HTERT RPE-1 (cell line): Measurements from ENCODE around the gene FYCO1.
"Not testable (repeated sequence)": the region's sequence is repeated elsewhere in the genome, so short reads cannot be mapped to it uniquely, and the experiment has no call there.

Experiments
- in situ Hi-C: fragments of 300-500 bp; cut with MboI; formaldehyde crosslinking; loops from 4 replicates; pipeline ENCODE4 v1.14.3; 2020; ENCODE audit warnings: low sequenced_read_pairs

The FYCO1 gene

DNA sequence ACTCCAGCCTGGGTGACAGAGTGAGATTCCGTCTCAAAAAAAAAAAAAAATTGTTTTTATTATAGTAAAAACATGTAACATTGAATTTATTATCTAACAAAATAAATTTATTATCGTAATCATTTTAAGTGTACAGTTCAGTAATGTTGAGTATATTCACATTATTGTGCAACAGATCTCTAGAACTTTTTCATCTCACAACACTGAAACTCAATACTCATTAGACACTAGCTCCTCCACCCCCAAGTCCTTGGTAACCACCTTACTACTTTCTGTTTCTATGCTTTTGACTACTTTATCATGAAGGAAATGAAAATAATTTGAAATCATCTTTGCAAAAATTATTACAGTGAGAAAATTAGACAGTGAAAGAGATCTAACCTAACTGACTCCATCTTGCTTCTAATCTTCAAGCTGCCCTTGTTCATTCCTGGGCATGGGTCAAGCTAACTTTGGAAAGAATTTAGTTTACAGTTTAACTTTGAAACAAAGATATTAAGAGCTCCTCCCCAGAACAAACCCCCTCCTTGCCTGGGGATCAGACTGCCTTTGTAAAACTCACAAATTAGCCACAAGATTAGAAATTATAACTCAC is 15.0 kb upstream of the FYCO1 start:
- in situ Hi-C loops: no loop called here

DNA sequence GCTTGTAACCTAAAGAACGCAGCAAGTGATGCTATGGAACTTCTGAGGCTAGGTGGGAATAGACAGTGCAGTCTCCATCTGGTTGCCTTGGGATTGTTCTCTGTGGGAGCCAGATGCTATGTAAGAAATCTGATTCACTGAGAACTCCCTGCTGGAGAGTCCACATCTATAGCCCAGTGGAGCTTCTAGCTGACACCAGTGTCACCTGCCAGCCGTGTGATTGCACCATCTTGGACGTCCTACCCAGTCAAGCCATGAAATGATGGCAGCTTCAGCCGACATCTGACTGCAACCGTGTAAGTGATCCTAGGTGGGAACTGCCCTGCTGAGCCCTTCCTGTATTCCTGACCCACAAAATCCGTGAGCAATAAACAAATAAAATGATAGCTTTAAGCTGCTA is 12.4 kb upstream of the FYCO1 start:
- in situ Hi-C loops: no loop called here

DNA sequence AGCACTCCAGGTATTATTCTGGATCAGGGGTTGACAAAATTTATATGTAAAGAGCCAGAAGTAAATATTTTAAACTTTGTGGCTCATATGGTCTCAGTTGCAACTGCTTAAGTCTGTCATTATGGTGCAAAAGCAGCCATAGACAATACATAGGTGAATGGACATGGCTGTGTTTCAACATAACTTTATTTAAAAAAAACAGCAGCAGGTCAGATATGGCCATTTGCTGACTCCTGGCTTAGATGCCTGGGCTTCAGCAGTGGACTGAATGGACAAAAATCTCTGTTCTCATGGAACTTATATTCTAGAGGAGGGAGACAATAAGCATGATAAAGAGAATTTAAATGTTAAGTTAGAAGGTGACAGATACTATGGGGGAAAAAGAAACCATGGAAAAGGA is 11.7 kb upstream of the FYCO1 start:
- in situ Hi-C loops: no loop called here

DNA sequence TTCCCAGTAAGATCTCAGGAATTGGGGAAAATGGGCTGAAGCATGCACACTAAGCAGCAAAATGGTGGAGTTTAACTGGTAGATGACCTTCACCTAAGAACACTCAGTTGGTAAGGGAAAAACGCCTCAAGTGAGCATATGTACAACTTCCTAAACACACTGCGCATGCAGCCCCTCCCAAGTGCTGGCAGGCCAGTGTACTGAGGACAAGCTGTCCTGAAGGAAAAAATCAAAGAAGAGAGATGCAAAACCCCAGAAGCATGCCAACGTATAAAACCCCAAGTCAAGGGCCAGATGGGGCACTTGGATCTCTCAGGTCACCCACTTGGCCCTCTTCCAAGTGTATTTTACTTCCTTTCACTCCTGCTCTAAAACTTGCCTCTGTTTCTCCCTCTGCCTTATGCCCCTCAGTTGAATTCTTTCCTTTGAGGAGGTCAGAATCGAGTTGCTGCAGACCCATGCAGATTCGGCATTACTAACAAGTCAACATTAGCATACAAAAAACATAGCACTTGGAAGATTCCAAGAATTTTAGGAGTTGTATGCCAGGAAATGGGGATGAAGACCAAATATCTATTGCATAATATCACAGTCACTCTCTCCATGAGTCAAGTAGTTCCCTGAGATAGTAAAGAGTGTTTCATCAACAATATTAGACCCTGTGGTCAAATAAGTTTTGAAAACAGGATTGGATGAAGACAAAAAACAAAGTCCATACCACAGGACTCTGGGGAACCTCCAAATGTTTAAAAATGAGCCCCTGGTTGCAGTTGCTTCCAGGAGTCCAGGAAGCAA is 10.8 kb upstream of the FYCO1 start:
- in situ Hi-C loops: no loop called here

DNA sequence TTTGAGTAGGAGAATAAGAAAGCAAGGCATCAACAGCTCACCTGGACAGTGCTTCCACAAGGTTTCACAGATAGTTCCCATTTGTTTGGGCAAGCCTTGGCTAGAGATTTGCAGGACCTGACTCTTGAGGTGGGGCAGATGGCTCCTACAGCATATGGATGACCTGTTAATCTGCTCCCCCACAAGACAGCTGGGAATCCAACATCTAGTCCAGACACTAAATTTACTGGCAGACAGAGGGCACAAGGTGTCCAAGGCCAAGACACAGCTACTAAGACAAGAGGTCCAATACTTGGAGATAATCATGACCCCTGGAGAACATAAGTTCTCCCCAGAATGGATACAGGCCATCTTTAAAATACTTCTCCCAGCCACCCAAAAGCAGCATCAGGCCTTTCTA is 8.1 kb upstream of the FYCO1 start:
- in situ Hi-C loops: not testable (repeated sequence)

DNA sequence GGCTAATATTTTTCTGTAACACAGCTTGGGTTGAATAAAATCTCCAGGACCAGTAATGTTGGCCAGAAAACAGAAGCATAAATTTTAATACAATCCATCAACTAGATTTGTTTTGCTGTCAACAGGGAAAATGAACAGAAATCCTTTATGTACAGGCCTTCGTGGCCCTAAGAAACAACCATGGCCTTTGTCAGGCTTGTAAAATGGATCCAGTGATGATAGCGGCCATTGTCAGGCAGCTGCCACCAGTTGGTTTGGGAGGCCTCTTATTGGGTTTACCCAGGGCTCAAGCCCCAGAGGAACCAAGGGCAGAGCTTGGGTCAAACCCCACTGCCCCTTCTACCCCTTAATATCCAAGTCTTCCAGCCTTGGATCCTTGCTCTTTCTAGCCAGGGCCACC is 5.6 kb upstream of the FYCO1 start:
- in situ Hi-C loops: no loop called here

DNA sequence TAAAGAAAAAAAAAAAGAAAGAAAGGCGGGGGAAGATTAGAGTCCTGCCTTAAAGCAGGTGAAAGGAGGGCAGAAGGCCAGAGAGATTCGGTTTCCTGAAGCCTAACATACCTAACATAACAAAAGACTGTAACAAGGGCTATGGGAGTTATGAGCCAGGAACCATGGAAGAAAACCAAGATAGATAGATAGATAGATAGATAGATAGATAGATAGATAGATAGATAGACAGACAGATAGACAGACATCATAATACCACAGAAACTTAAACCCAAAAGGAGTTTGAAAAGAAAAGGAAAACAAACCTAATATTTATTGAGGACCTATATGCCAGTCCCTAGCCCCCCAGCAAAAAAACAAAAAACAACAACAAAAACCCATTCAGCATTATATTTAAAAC is 2.3 kb upstream of the FYCO1 start:
- in situ Hi-C loops: no loop called here

DNA sequence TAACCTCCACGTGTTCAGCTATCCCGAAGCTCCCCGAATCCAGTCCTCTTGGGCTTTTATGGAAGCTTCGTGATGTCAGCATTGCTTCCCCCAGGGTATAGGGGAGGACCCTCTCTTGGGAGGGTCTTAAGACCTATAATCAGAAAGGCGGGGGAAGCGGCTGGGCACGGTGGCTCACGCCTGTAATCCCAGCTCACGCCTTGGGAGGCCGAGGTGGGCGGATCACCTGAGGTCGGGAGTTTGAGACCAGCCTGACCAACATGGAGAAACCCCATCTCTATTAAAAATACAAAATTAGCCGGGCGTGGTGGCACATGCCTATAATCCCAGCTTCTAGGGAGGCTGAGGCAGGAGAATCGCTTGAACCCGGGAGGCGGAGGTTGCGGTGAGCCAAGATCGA is 1.9 kb upstream of the FYCO1 start:
- in situ Hi-C loops: not testable (repeated sequence)

DNA sequence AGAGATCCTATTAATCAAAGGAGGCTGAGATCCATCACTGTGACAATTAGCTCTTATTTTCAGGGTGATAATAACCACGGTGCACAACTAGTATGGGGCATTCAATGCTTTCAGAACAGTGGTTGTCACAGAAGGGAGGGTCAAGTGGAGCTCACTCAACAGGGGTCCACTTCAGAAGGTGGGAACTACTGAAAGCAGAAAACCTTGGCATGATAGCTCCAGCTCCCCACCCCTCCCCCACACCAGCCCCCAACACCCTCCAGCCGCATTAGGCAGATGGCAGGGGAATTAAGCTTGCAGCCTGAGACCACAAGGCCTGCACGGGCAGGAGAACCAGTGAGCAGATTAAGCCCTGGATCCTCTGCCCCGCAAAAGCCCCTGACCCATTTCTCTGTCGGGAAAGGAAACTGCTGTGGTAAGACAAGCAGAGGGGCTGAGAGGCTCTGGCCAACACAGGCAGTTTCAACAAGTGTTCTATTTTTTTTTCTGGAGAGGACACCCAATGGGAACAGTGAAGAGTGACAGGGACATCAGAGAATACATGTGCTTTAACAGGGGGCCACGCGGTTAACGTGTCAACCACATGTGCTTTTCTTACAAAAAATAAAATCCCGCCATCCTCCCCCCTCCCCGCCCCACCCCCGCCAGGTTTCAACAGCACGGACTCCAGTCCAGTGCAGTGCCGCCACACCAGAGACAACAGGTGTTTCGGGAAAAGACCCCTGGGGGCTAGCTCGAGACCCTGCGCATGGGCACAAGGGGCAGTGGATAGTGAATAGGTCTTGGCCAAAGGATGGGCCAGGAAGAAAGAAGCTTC is 997 bp downstream of the FYCO1 start:
- in situ Hi-C loops: no loop called here

DNA sequence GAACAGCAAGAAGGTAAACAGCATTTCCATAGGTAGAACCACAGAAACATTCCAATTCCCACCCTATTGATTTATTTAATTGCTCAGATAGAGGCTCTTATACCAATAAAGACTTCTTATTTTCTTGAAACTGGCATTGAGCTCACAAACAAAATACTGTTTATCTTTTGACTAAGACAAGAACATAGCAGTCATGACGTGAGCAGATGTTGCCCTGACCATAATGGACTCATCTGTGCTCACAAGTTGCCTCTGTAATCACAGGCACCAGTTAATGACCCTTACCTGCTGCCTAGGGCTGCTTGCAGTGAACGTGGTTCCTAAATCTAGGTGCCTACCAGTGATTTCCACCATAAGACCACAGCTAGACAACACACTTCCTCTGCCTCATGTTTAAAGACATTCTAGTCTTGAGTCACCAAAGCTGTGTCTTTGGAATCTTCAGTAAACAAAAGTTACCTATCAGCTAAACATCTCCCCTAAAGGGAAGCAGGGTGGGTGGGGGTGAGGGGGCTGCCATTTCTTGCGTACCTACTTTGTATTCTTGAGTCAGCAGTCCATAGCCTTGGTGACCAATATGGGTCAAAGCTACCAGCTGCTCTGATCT is 2.1 kb downstream of the FYCO1 start:
- in situ Hi-C loops: no loop called here

DNA sequence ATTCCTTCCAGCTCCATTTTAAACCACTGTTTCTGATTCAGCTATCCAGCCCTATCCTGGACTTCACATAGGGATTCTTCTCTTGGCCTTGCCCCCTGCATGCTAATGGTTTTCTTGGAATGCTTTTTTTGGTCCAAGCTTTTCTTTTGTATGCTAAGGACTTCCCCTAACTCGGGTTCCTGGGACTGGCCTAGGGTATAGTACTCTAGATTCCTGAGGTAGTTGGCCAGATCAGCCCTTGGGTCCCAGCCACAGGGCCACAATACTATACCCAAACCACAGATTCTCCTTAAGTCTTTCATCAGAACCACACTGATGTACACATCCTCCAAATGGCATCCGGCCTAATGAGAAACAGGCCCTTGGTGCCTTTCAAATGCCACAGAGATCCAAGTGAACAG is 2.8 kb downstream of the FYCO1 start:
- in situ Hi-C loops: no loop called here

DNA sequence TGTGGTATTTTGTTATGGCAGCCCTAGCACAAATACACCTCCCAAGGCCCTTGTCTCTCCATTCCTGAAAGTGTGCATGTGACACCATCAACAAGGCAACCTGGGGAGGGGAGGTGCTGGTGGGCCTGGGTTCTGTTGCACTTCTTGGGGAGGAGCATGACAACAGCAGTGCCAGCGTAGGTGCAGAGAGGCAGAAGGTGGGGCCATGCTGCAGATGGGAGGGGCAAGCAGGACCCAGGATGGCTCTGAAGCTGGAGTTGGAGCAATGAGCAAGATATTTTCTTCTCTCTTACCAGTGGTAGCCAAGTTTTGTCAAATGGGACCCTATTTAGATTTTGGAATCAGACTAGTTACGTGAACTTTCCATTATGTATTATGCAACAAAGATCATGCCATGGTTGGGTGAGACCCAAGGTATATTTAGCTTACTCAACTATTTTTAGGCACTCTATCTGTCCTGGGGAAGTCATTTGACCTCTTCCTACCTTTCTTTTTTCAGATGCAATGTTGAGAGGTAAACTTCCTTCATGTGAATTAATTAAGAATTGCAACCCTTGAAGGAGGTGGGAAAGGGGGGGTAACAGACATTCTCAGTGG is 3.4 kb downstream of the FYCO1 start:
- in situ Hi-C loops: no loop called here

DNA sequence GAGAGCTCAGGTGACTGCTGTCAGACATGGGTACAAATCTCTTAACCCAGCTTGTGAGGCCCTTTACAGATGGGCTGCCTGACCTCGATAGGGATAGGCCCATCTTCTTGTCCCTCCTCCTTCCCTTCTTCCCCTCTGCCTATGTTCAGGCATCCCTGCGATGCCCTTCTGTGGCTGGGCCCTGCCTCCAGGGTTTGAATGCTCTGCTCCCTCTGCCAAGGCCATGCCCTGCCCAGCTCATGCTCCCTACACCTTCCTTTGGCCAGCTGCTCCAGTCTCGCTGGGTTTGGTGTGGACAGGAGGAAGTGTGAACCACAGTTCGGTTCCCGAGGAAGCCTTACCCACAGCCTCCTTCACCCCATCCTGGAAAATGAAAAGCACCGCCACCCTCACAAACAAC is 4.3 kb downstream of the FYCO1 start:
- in situ Hi-C loops: no loop called here

DNA sequence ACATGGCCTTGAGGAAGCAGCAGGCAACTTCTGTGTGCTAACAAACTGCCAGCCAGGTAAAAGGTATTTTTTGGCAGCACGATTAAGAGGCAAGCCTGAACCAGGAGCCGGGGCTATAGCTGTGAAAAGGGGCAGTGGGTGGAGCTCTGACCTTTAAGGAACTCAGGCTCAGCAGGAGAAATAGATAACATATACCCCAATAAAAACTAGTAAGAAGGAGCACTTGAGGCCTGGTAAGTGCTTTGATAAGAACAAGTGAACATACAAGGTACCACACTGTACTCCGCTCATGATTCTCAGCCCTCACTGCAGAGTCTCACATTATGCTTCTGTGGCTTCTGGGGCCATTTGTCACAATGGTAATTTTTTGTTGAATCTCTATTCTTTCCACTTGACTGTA is 5.4 kb downstream of the FYCO1 start:
- in situ Hi-C loops: no loop called here

DNA sequence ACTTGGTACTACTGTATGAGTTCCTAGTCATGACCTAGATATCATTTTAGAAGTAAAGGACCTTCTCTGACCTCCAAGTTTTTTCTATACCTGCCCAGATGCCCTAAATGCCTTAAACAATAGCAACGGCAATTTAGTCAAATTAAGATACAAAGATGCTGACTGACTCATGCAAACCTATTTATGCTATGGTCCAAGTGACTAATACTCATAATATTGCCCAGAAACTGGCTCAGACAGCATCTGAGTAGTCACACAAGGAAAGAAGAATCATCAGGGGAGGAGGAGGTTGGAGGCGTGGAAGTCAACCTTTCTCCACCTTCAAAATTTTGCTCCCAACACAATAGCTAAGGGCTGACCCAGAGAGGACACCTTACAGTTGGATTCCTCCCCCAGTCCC is 6.8 kb downstream of the FYCO1 start:
- in situ Hi-C loops: no loop called here

DNA sequence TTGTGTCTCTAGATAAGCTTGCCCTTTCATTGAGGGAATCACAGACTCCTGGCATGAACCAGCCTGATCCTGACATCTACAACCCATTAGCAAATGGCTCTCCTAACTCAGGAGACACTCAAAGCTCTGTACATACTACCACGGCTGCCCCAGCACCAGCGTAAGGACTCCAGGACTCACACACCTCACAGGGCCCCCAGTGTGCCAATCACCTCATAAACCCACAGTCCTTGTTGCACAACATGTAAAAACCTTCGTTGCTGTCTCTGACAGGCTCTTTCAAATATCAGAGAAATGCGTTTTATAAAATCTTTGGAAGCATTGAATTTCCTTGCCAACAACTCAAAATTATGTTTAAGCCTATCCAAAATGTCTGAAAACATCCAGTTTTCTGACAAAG is 7.3 kb downstream of the FYCO1 start:
- in situ Hi-C loops: no loop called here

DNA sequence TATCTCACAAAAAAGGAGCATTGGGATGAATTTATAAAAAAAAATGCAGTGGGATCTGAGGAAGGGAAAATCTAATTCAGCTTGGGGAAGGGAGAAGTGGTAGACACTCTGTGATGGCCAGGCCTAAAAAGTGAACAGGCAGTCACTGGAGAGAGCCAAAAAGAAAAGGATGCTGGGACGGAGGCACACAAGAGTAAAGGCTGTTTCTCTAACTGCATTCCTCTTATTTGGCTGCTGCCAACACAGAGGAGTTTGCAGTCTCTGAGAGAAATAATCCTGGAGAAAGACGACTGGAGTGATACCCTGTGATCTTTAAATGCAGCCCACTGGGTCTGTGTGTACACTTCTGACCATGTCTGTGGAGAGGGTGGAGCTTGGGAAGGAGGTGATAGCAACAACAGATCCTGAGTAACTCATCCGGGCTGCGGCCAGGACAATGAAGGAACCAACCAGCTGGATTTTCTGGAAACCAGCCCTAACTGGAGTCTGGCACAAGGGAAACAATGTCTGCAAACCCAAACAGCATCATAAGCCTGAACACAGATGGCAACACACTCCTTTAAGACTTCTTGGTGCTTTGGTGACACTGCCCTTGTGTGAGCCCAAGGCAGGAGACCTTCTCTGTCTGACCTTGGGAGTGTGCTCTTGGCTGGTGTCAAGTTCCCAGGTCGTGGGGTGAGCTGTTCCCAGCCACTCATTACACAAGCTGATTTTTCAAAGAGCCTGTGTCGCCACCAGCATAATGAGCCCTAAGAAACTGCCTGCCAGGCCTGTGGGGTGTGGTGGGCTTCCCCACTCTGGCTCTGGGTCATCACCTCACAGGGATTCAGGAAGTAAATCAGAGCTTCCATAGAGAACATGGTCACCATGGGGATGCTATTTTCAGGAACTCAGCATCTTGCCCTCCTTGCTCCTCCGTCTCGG is 8.0 kb downstream of the FYCO1 start:
- in situ Hi-C loops: no loop called here

DNA sequence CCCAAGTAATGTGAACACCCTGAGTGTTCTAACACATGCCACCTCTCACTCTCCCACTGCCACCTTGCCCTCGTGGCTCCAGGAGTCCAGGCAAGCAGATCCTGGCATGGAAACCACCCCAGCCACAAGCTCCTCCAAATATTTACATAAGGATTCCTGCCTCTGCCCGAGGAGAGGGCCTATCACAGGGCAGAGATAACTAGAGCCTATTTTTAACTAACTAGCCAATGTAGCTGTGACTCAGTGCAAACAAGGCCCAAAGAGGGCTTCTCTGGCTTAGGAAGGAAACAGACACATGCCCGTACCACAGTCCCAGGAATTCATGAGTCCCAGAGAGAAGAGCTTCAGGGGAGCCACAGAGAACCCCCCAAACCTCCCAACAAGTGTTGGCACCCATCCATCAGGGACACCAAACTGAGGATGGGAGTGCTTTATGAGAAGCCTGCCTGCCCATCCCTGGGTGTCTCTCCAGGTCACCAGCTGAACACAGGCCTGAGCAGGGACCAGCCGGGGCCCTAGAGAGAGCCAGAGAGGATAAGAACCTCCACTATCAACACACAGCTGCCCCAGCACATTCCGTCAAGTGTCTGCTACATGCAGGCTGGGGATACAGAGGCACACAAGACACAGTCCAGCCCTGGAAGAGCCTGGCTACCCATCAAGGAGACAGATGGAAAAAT is 9.2 kb downstream of the FYCO1 start:
- in situ Hi-C loops: no loop called here

DNA sequence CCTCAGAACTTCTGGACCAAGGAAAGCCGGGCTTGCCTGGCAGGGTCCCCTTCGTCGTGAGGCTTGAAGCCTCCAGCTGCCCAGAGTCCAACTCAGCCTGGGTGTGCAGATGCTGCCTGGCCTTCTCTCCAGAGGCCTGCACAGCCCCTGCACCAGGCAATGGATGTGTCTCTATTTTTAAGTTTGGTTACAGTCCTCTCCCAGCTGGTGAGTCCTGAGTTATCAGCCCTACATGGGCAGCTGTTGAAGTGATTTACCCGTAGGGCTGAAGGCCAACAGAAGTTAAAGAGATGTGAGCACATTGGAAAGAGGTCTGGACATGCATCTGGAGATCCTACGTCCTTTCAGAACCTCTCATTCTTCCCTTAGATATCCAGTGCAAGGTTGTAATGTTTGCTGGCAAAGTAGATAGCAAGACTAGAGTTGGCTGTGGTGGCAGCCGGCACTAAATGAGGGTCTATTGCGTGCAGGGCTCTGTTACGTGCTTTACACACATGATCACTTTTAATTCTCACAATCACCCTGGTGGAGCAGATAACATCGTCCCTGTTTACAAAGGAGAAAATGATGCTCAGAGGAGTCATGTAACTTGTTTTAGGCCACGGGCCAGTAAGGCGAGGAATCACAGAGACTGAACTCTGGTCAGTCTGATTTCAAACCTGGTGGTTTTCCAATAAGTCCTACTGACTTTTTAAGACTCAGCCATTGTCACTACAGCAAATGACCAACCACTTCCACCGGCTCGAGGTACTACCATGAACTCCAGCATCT is 9.9 kb downstream of the FYCO1 start:
- in situ Hi-C loops: no loop called here
